Small intestine (tissue), 7 donors: ENCODE results near the gene SLCO2B1. TPM values are rescaled to one million over a fixed set of nuclear protein-coding genes. Genes with fewer than 3 reads are reported as not detected.

ENCODE experiments used
- DNase-seq, 2 donors: peaks; one replicate each; pipeline versions ENCODE4 v3.0.0 to v3.0.0-alpha.2; 2013
- FAIRE-seq: peaks from 2 replicates; lab custom pipeline; 2012; peaks lifted over from hg19 to GRCh38; lab: Jason Lieb, UNC
- H3K27ac ChIP-seq, 3 donors: one replicate each; pipeline ENCODE4 v1.5.1; 2013; ENCODE audit warnings: low read length in 2 of 3, mild to moderate bottlenecking in 2 of 3, control low read depth in 1 of 3, inconsistent platforms in 1 of 3, low read depth in 1 of 3, moderate library complexity in 1 of 3
- H3K27me3 ChIP-seq, 3 donors: one replicate each; pipeline ENCODE4 v1.6.1; 2013; ENCODE audit warnings: low read length in 3 of 3, inconsistent platforms in 1 of 3; ENCODE audit not compliant: control insufficient read depth in 3 of 3, insufficient read depth in 3 of 3
- H3K36me3 ChIP-seq, 3 donors: one replicate each; pipeline ENCODE4 v1.6.1; 2013; ENCODE audit warnings: low read length in 3 of 3, inconsistent platforms in 1 of 3, low read depth in 1 of 3, mild to moderate bottlenecking in 1 of 3, moderate library complexity in 1 of 3; ENCODE audit not compliant: control insufficient read depth in 3 of 3, insufficient read depth in 2 of 3
- H3K4me1 ChIP-seq, 3 donors: one replicate each; pipeline ENCODE4 v1.6.1; 2013; ENCODE audit warnings: low read length in 2 of 3, inconsistent platforms in 1 of 3, low read depth in 1 of 3, mild to moderate bottlenecking in 1 of 3, moderate library complexity in 1 of 3; ENCODE audit not compliant: control insufficient read depth in 3 of 3, insufficient read depth in 2 of 3
- H3K4me3 ChIP-seq, 3 donors: one replicate each; pipeline ENCODE4 v1.5.1; 2013; ENCODE audit warnings: low read length in 3 of 3, control low read depth in 1 of 3, inconsistent platforms in 1 of 3, low read depth in 1 of 3, mild to moderate bottlenecking in 1 of 3, moderate library complexity in 1 of 3
- H3K9me3 ChIP-seq, 2 donors: one replicate each; pipeline ENCODE4 v1.6.1; 2013; ENCODE audit warnings: low read depth in 1 of 2, low read length in 1 of 2; ENCODE audit not compliant: control insufficient read depth in 2 of 2, insufficient read depth in 1 of 2
- WGBS, 3 donors: extraction: QIAGEN DNeasy Blood & Tissue Kit; methylation state at CpG; one replicate each; pipeline ENCODE4 v1.1.7; 2013; 5-methylcytosine and 5-hydroxymethylcytosine counted together
- polyA plus RNA-seq, 4 donors: library from polyadenylated mRNA; stranded (reverse) in 3 of 4; unstranded in 1 of 4; fragments of 200-250 nt in 3 of 4; fragments of 120-200 nt in 1 of 4; gene quantifications; one replicate each; pipeline versions ENCODE4 v1.2.1 to v1.2.3, GENCODE V29; 2013
- donor health status: healthy with polysubstance abuse.
- donor health status: control.
- donor health status: control.
- donor health status: Bipolar disorder and iron deficiency.
- donor health status: healthy.

SLCO2B1 gene
- polyA plus RNA-seq, 4 donors: 10.3 to 141 (median 30.6) TPM

DNA sequence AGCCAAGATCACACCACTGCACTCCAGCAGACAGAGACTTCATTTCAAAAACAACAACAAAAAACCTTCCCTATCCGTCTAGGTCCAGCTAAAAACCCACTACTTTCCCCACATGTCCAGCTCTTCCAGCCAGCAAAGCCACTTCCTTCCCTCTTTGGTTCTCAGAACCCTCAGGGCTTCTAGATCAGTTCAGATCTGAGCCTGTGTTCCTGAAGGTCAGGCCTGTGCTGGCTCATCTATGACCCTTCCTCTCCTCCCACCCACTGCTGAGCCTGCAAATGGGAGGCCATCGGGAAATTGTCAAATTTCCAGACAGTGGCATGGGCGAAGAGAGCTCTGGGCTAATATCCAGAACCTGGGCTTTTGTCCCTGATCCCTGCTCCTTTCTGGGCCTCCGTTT, 37.8 kb downstream of the SLCO2B1 start:
- 81 to 95% (median 83%) methylated on average over 4 of the region's 4 CpGs for WGBS, 3 donors
- no peaks in the 10 kb centered on the region for H3K9me3 ChIP-seq
- DNase-seq (no peak), FAIRE-seq (no peak)
- H3K4me3 ChIP-seq: no peak overlapping the region
- peaks cover 0 to 86% (median 9%) of the 10 kb centered on the region in 3 donors for H3K36me3 ChIP-seq
- peak overlapping the region in 1 of 3 donors; percentile 40 for H3K27ac ChIP-seq
- H3K4me1 ChIP-seq: peaks cover 0 to 8% (median 0%) of the 10 kb centered on the region in 3 donors
- H3K27me3 ChIP-seq: no peaks in the 10 kb centered on the region

DNA sequence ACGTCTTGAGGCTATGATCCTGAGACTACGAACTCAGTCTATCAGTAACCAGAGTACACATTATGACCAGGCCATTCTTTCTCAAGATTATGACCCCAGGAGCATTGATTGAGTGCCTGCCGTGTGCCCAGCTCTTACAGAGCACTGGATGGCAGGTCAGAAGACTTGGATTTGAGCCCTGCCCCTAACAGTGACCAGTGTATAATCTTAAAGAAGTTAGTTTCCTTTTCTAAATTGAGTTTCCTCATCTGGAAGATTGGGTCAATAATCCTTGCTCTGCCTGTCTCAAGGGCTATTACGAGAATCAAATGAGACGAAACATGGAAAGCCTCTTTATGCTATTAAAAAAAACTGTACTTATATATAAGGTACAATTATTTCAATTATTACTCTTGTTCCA, 38.2 kb downstream of the SLCO2B1 start:
- Histone ChIP-seq H3K27me3 (no peaks in the 10 kb centered on the region), H3K4me1 (peaks cover 0 to 8% (median 0%) of the 10 kb centered on the region in 3 donors), H3K4me3 (no peak overlapping the region), H3K27ac (peak overlapping the region in 1 of 3 donors; percentile 40), H3K36me3 (peaks cover 0 to 86% (median 9%) of the 10 kb centered on the region in 3 donors), H3K9me3 (no peaks in the 10 kb centered on the region)
- no peak for DNase-seq
- 82 to 87% (median 84%) methylated on average over 5 of the region's 5 CpGs for WGBS, 3 donors
- no peak for FAIRE-seq

DNA sequence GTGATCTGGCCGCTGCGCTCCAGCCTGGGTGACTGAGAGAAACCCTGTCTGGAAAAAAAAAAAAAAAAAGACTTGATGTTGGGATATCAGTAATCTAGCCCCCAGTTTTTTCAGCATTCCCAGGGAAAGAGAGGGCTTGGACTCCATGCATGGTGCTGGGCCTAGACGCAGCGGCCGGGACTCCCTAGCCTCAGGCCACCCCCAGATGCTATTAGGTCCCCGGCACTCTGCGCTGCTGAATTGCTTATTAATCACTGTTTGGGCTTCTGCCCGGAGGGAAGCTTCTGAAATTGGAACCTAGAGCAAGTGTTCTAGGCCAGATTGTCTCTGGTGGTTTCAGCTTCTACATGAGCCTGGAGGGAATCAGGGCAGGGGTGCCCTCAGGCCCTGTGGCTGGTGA, 39.0 kb downstream of the SLCO2B1 start:
- H3K9me3 ChIP-seq: no peaks in the 10 kb centered on the region
- H3K27me3 ChIP-seq: no peaks in the 10 kb centered on the region
- peaks cover 0 to 85% (median 9%) of the 10 kb centered on the region in 3 donors for H3K36me3 ChIP-seq
- no peak overlapping the region for H3K4me3 ChIP-seq
- 76 to 91% (median 83%) methylated on average over 7 to 8 of the region's 8 CpGs for WGBS, 3 donors
- H3K27ac ChIP-seq: no peak overlapping the region
- FAIRE-seq: no peak
- DNase-seq: no peak
- peaks cover 0 to 8% (median 0%) of the 10 kb centered on the region in 3 donors for H3K4me1 ChIP-seq

DNA sequence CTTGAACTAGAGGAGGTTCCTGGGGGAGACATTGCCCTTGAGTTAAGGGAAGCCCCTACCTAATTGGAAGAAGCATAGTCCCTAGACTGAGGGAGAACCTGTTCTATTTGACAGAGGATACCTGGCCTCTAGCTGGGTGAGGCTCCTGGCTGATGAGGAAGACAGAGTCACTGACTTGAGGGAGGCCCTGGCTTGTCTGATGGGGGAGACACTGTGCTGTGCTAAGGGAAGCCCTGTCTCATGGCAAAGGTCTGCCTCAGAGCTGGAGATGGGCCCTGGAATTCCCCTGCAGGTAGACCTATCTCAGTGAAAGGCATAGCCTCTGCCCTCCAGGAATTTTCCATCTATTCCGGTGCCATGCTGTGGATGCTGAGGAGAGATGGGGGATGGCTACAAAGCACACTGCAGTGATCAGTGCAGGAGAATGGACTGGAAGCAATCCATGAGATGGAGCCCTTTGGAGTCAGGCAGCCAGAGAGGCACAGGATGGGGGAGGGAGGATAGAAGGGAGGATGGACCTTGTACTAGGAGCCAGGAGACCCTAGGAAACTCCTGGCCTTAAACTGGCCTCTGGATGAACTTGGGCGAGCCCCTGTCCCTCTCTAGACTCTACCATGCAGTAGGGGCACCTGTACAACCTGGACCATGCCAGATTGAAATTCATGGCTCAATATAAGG, 39.9 kb downstream of the SLCO2B1 start:
- H3K4me3 ChIP-seq: no peak overlapping the region
- no peak overlapping the region for H3K27ac ChIP-seq
- H3K36me3 ChIP-seq: peaks cover 0 to 88% (median 9%) of the 10 kb centered on the region in 3 donors
- no peaks in the 10 kb centered on the region for H3K27me3 ChIP-seq
- FAIRE-seq: no peak
- WGBS, 3 donors: 79 to 84% (median 82%) methylated on average over 2 of the region's 2 CpGs
- peaks cover 0 to 8% (median 0%) of the 10 kb centered on the region in 3 donors for H3K4me1 ChIP-seq
- no peak for DNase-seq
- no peaks in the 10 kb centered on the region for H3K9me3 ChIP-seq

DNA sequence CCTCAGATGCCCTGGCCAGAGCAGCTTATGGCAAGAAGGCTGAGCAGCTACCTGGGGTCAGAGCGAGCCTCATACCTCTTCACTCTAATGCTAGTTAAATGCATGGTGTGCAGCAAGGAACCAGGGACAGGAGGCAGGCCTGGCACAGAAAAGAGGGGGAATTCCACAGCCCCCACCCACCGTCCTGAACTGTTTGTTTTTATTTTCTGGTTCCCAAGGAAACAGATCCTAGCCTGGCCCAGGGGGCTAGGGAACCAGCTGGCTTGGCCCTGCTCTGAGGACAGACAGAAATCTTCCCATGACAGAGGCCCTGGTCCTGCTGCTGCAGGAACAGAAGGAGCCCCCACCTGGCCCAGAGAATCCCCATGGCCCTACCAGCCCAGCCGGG, 40.4 kb downstream of the SLCO2B1 start:
- DNase-seq: peak in 1 of 2 donors; percentile 30
- H3K36me3 ChIP-seq: peaks cover 0 to 90% (median 9%) of the 10 kb centered on the region in 3 donors
- FAIRE-seq: no peak
- no peaks in the 10 kb centered on the region for H3K9me3 ChIP-seq
- peaks cover 0 to 8% (median 0%) of the 10 kb centered on the region in 3 donors for H3K4me1 ChIP-seq
- 54 to 72% (median 70%) methylated on average over 3 of the region's 3 CpGs for WGBS, 3 donors
- H3K27me3 ChIP-seq: no peaks in the 10 kb centered on the region
- no peak overlapping the region for H3K27ac ChIP-seq
- H3K4me3 ChIP-seq: no peak overlapping the region

DNA sequence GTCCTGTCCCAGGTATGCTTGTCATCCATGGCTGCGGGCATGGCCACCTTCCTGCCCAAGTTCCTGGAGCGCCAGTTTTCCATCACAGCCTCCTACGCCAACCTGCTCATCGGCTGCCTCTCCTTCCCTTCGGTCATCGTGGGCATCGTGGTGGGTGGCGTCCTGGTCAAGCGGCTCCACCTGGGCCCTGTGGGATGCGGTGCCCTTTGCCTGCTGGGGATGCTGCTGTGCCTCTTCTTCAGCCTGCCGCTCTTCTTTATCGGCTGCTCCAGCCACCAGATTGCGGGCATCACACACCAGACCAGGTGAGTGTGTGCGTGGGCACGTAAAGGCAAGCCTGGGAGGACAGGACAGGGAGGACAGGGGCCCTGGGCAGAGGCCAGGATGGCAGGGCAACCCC, 42.4 kb downstream of the SLCO2B1 start:
- DNase-seq (no peak), FAIRE-seq (no peak)
- Histone ChIP-seq H3K9me3 (no peaks in the 10 kb centered on the region), H3K27me3 (no peaks in the 10 kb centered on the region), H3K36me3 (peaks cover 0 to 93% (median 5%) of the 10 kb centered on the region in 3 donors), H3K4me1 (peaks cover 0 to 8% (median 0%) of the 10 kb centered on the region in 3 donors), H3K27ac (no peak overlapping the region), H3K4me3 (no peak overlapping the region)
- 94 to 96% (median 94%) methylated on average over 15 of the region's 15 CpGs for WGBS, 3 donors

DNA sequence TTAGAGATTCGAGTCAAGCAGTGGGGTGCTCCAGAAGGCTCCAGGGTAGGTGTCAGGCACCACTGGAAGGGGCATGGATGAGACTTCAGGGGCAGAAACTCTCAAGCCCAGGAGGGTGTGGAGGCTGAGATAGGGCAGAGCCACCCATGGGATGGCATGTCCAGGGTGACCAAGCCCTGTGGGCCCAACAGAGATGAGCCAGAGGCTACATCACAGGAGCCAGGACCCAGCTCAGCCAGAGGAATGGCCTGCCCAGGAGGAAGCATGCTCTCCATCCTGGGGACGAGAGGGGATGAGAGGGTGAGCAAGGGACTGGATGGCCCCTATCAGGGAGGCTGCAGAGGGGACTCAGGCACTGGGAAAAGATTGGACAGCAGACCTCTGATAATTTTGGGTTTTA, 42.8 kb downstream of the SLCO2B1 start:
- Histone ChIP-seq H3K4me3 (no peak overlapping the region), H3K4me1 (peaks cover 0 to 7% (median 0%) of the 10 kb centered on the region in 3 donors), H3K36me3 (peaks cover 0 to 93% (median 5%) of the 10 kb centered on the region in 3 donors), H3K9me3 (no peaks in the 10 kb centered on the region), H3K27ac (no peak overlapping the region), H3K27me3 (no peaks in the 10 kb centered on the region)
- WGBS, 3 donors: 79 to 92% (median 81%) methylated on average over 2 of the region's 2 CpGs
- DNase-seq (no peak), FAIRE-seq (no peak)

DNA sequence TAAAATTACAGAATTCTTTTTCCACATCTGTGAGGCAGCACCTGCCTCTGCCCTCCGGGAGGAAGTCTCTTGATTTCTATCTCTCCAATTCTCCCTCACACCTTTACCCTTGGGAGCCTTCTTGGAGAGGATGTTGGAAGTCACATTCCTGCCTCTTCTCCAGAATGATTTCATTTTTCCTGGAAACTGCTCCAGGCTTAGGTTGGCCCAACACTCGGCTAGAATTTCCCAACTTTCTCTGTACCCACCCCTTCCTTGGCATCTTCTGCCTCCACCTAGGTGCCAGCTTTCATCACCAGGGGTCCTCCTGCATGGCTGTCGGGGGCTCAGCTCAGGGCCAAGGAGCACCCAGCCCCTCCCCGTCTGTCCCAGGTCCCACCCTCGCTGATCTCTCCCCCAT, 43.2 kb downstream of the SLCO2B1 start:
- 64 to 82% (median 74%) methylated on average over 5 of the region's 5 CpGs for WGBS, 3 donors
- Histone ChIP-seq H3K27me3 (no peaks in the 10 kb centered on the region), H3K36me3 (peaks cover 0 to 93% (median 8%) of the 10 kb centered on the region in 3 donors), H3K4me1 (peaks cover 0 to 3% (median 0%) of the 10 kb centered on the region in 3 donors), H3K4me3 (no peak overlapping the region), H3K27ac (no peak overlapping the region), H3K9me3 (no peaks in the 10 kb centered on the region)
- no peak for FAIRE-seq
- no peak for DNase-seq
